T47D (cell line): ENCODE measurements around the gene PDGFC.

Experiments
- DNase-seq, 2 experiments: peaks; one replicate each; pipeline versions ENCODE4 v3.0.0 to v3.0.0-alpha.2; 2011 to 2012; ENCODE audit warnings: low read depth in 1 of 2, low spot score in 1 of 2
- JUND ChIP-seq: IDR thresholded peaks from 2 replicates; pipeline ENCODE4 v1.6.1; 2012; ENCODE audit warnings: low read depth
- in situ Hi-C: cut with HindIII; loops from 2 replicates; pipeline ENCODE4 v1.10.0; 2016; ENCODE audit warnings: low sequenced_read_pairs, low pct_unique_long_range_greater_than_20kb

The PDGFC gene

DNA sequence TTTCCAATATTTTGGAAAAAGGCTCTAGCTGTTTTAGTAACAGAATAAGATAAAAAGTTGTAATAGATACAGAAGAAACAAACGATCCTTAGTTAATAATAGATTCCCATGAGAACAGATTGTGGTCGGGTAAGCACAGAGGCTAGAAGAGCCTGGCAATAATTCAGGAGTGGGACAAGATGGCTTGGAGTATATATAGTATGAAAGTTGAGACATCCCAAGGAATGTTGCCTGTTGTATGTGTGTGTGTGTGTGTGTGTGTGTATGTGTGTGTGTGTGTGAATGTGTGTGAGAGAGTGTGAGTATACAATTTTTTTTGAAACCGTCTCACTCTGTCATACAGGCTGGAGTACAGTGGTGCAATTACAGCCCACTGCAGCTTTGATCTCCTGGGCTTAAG, 150.7 kb downstream of the PDGFC start:
- no peak for DNase-seq
- TF ChIP-seq JUND = no peak
- in situ Hi-C loops = no loop called here

DNA sequence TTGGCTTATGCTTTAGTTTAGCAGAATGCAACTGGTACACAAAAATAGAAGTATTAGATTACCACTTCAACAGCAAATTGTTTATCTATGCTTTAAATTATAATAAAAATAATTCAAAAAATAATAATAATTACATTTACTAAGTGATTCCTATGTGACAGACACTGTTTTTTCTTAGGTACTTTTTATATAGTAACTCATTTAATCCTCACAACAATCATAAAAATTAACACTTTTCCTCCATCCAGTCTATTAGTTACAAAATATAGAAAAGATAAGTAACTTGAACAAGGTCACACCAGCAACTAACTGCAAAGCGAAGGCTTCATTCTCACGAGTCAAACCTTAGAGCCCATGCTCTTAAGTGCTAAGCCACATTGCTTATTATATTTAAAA, 155.2 kb downstream of the PDGFC start:
- no peak for TF ChIP-seq JUND
- no peak for DNase-seq
- in situ Hi-C loops = no loop called here

DNA sequence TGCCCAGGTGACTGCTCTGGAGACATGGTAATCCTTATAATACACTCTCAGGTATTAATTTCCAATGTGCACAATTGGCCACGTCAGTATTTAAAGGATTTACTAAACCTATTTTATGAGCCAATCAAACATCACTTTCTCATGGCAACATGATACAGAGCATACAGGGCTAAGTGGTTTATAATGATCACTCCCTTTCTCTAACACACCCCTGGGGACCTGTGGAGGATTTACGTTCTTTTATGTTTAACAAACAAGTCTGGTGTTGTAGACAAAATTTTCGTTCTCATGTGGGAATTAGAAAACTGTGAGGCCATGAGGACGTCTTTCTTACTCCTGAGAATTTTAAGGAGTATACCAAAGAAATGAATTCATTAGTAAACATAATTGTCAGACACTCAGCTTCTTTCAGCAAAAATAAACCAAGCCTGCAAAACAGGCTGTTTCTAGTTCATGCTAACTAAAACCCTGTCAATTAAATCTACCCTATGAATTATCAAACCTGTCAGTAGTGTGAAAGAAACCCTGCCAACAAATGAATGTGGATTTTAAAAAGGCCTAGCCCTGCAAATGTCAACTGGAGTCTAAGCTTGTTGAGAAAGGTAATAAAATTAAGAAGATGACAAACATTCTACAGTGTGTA, 155.8 kb downstream of the PDGFC start:
- peak in 1 of 2 experiments; percentile 14 for DNase-seq
- in situ Hi-C loops = no loop called here
- no peak for TF ChIP-seq JUND

DNA sequence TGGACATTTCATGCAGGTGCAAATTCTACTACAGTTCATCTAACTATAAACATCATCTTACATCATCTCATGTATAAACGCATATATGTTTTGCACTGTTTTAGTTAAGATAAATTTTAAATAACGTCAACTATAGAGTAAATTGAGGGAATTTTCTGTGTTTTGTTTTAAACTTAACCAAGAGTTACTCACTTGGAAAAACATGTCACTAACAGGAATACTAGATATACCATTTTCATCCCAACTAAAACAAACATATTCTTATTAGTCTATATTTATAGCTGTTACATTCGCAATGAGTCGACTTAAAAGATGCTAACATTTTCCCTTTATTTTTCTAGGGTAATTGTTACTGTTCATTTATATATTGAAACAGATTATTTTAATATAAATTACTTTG, 159.6 kb downstream of the PDGFC start:
- in situ Hi-C loops = no loop called here
- DNase-seq = no peak
- no peak for TF ChIP-seq JUND

DNA sequence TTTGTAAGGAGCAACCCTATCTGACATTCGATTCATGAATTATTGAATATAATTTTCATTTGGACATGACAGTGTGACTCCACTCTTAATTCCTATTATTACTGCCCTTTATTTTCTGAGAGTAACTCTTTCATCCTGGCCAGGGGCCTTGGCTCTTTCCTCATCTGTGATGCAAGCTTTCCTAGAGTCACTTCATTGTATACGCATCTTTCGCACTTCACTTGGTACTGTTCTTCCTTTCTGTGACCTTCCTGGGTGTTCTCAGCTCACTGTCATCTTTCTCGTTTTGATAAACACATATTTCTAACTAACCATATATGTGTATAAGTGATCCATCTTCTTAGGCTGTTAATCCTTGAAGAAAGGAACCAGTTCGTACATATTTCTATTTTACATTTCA, 160.3 kb downstream of the PDGFC start:
- DNase-seq = no peak
- in situ Hi-C loops = no loop called here

DNA sequence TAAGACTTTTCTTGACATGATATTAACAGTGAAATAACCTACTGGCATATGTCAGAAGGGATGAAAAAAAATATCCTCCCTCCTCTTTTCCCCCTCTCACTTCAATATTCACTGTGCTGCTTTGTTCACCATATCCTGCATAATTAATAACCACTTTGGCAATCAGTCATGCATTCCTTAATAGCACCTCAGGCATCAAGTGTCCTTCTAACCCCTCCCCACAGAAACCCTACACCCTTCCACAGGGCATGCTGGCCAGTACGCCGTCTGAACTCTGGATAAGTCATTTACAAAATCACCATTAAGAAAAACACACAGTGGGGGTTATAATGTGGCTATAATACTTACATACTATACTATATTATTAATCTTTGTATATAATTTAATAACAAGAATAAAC, 165.9 kb downstream of the PDGFC start:
- DNase-seq = no peak
- no peak for TF ChIP-seq JUND
- in situ Hi-C loops = no loop called here

More for the DNA sequence above, 160.3 kb downstream of the PDGFC start:
- no peak for TF ChIP-seq JUND

DNA sequence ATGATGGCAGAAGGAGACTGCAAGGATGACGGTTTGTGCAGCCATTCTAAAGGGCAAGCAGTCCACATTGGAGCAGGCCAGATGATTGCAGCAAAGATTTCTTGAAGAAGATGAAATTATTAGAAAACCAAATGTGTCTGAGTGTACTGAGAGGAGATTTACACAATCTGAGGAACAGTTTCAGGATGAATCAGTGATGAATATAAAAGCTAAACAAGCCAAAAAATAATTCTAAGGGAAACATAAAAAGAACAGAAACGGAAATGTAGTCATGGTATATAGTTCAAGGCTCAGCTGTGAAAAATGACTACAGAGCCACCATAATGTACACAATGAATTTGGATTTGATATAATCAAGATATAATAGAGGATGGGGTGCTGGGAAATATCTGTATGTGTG, 168.5 kb downstream of the PDGFC start:
- no peak for TF ChIP-seq JUND
- in situ Hi-C loops = no loop called here
- no peak for DNase-seq

DNA sequence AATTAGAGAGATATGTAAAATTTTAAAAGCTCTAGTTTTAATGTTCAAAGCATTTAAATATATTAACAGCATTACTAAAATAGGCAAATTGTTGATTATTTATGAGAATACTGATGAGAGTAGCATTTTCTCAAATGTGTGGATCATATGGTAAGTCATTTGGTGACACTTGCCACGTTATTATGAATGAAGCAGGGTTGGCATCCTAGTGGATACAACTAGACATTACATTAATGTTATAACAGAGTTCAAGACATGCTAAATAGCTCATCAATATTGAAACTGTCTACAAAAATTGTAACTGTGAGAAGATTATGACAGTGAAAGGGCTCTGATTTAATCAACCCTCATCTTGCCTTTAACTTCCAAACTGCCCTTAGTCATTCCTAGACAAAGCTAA, 171.1 kb downstream of the PDGFC start:
- no peak for TF ChIP-seq JUND
- no peak for DNase-seq
- in situ Hi-C loops = no loop called here

DNA sequence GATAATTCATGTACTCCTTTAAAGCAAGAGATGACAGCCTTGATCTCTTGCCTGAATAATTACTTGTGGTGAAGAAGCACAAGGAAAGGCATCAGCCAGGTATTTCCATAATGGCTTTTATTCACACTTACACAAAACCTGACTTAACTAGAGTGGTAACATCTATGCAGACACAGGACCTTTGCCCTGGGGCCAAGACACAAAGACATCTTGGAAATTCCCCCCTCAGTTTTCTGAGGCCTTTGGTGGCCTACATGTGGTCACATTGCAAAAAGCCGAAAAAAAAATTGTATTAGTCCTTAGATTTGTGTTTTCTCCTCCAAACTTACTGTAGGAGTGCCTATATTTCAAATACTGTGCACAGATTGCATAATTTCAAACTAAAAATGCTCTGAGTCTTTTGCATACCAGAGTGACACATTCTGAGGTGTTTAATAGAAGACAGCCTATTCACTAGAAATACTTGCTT, 172.4 kb downstream of the PDGFC start:
- DNase-seq = no peak
- no peak for TF ChIP-seq JUND
- in situ Hi-C loops = no loop called here

DNA sequence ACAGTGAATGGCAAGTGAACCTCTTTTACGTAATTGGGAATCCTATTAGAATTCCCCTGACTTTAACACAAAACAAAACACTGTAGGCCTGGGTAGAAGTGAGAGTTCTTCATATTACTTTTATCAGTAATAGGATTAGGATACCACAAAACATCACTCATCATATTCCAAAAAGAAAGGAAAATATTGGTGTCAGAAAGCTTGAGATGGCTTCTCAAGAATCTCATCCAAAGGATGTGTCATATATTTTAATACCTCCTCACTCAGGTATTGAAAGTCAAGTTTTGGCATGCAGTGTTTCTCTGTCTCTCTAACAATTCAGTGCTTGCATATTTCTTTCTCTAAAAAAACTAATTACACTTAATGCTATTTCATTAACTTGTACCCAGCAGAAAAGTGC, 173.2 kb downstream of the PDGFC start:
- no peak for TF ChIP-seq JUND
- DNase-seq = no peak
- in situ Hi-C loops = no loop called here

DNA sequence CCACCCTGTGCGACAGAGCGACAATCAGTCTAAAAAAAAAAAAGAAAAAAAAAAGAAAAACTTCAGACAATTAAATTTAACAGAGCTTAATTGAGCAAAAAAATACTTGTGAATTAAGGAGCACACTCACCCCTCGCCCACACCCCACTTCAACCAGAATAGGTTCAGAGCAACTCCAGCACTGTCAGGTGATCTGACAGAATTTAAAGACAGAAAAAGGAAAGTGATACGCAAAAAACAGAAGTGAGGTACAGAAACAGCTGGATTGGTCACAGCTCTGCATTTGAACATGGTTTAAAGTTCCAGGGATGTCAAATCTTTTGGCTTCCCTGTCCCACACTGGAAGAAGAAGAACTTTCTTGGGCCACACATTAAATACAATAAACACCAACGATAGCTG, 174.4 kb downstream of the PDGFC start:
- in situ Hi-C loops = no loop called here
- no peak for DNase-seq
- TF ChIP-seq JUND = no peak

DNA sequence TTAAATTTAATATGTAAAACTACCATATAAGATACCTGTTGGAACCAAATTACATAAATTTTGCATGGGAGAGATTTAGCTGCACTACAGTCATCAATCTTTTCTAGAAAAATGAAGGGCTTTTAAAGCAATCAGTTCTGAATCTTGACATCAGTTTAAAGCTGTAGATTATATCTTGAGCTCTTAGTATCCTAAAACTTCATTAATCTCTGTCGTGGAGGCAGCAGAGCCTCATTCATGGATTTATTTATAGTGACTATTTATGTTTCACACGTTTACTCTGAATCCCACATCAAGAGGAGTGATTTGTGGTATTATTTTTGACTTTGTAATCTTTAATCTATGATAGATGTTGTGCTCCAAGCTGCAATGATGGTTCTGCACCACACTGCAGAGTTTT, 175.9 kb downstream of the PDGFC start:
- in situ Hi-C loops = no loop called here
- no peak for TF ChIP-seq JUND
- no peak for DNase-seq

DNA sequence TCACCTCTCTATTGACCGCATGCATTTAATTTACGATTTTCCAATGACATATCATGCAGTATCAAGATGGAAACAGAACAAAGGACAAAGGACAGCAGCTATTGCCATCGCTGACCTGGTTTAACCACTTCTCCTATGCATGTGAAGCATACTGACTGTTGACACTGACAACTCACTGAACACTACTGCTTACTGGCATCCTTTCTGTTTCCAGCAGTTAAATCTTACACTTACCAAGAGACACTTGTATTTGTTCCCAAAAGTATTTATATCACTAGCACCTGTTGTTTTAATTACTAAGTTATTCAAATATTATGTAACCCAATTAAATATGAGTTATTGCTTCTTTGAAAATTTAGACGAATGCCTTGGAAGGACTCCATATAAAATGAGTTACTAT, 176.7 kb downstream of the PDGFC start:
- in situ Hi-C loops = no loop called here
- DNase-seq = no peak

DNA sequence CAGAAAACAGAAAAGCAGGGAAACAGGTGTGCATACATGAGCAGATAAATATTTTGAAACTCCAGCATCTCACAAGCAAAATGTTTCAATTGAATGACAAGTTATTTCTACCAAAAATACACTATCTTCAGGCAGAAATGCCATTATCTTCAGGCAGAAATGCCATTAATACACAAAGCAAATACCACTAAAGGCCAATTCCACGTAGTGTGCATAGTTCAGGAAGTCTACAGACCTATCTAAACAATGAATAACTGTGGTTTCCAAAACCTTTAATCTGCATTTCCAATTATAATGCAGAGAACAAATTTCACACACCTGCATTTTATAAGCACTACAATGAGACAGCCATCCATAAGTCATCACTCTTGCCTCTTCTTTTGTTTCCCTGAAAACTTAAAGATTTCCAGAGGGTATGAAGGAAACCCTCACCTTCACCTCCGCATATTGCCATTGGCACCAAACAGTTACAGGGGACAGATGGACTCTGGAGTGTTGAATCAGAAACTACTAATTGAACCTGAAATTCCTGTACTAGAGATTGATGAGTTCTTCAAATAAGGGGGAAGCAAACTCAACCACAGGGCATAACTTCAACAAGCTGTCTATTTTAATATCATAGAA, 179.0 kb downstream of the PDGFC start:
- in situ Hi-C loops = no loop called here
- no peak for TF ChIP-seq JUND
- no peak for DNase-seq

More for the DNA sequence above, 176.7 kb downstream of the PDGFC start:
- no peak for TF ChIP-seq JUND
